K562 (cell line): ENCODE data around the gene PMFBP1. TPM values are rescaled to one million over a fixed set of nuclear protein-coding genes. Genes with fewer than 3 reads are reported as not detected.

Source experiments
- ATAC-seq: fragments of 200-7000 bp; cut with Tn5 transposase; 3 replicates; pipeline ENCODE4 v1.9.1; 2020; ENCODE audit warnings: moderate library complexity
- BruUV-seq: library from RNA; stranded (reverse); fragments of 400-500 nt; replicated peaks from 2 replicates; lab custom pipeline; 2021; lab: Mats Ljungman, UMichigan
- CTCF ChIA-PET: fragments of 300-600 bp; formaldehyde crosslinking; extraction: SDS; loops from one replicate; lab custom pipeline; 2021; ENCODE audit warnings: low intra/inter-chr PET ratio; lab: Yijun Ruan, JAX
- POLR2A ChIA-PET: fragments of 300-600, 350-650 bp; sonication (Branson Sonifier 250); formaldehyde crosslinking; extraction: SDS; loops from one replicate; lab custom pipeline; 2021; ENCODE audit warnings: antibody characterized with exemption, inconsistent platforms; lab: Yijun Ruan, JAX
- DNase-seq, 4 experiments: peaks; one replicate each; pipeline versions ENCODE4 v3.0.0 to v3.0.0-alpha.2; 2011 to 2018; ENCODE audit warnings: low spot score in 3 of 4, mixed read lengths in 3 of 4; ENCODE audit errors: extremely low read depth in 1 of 4
- FAIRE-seq: peaks from 2 replicates; lab custom pipeline; 2011; peaks lifted over from hg19 to GRCh38; lab: Jason Lieb, UNC
- H2AFZ ChIP-seq: 2 replicates; pipeline ENCODE4 v1.6.0; 2011; ENCODE audit warnings: low read depth, low read length, control low read depth, inconsistent platforms
- H3K27ac ChIP-seq: fragments of 200-600 bp; 3 replicates; pipeline ENCODE4 v1.8.0; 2011; ENCODE audit warnings: low read depth, mild to moderate bottlenecking, control low read depth, inconsistent platforms, low read length, moderate library complexity, mixed read lengths; ENCODE audit errors: extremely low read depth
- H3K27me3 ChIP-seq, 2 experiments: fragments of 300-600 bp in 1 of 2; 2 replicates in 1 of 2; 3 replicates in 1 of 2; pipeline versions ENCODE4 v1.6.0 to v1.8.0; 2011; ENCODE audit warnings: inconsistent platforms in 2 of 2, low read length in 2 of 2, mild to moderate bottlenecking in 1 of 2, mixed read lengths in 1 of 2, moderate library complexity in 1 of 2; ENCODE audit not compliant: control insufficient read depth in 2 of 2, insufficient read depth in 2 of 2
- H3K36me3 ChIP-seq: fragments of 300-600 bp; 3 replicates; pipeline ENCODE4 v1.8.0; 2011; ENCODE audit warnings: mild to moderate bottlenecking, low read length, inconsistent platforms; ENCODE audit not compliant: control insufficient read depth, insufficient read depth
- H3K4me1 ChIP-seq, 2 experiments: fragments of 200-600 bp in 1 of 2; replicated peaks in 1 of 2; 2 replicates in 1 of 2; 3 replicates in 1 of 2; pipeline versions ENCODE4 v1.5.1 to v1.8.0; 2011; ENCODE audit warnings: inconsistent platforms in 2 of 2, low read length in 2 of 2, mild to moderate bottlenecking in 1 of 2, mixed read lengths in 1 of 2, moderate library complexity in 1 of 2; ENCODE audit not compliant: control insufficient read depth in 2 of 2, insufficient read depth in 2 of 2
- H3K4me2 ChIP-seq: 2 replicates; pipeline ENCODE4 v1.6.1; 2011; ENCODE audit warnings: low read length, control low read depth, inconsistent platforms, mixed read lengths; ENCODE audit not compliant: insufficient read depth
- H3K4me3 ChIP-seq: fragments of 200-600 bp; sonication (generic), shearing (Covaris generic); 2 replicates; pipeline ENCODE4 v1.5.1; 2016; ENCODE audit warnings: control low read depth, inconsistent platforms
- H3K79me2 ChIP-seq: fragments of 200-600 bp; 3 replicates; pipeline ENCODE4 v1.8.0; 2011; ENCODE audit warnings: low read length, inconsistent platforms; ENCODE audit not compliant: control insufficient read depth, insufficient read depth
- H3K9ac ChIP-seq, 2 experiments: 2 replicates each; pipeline versions ENCODE4 v1.6.0 to v1.6.1; 2011; ENCODE audit warnings: low read depth in 2 of 2, low read length in 2 of 2, control low read depth in 1 of 2, inconsistent platforms in 1 of 2, mild to moderate bottlenecking in 1 of 2, mixed read lengths in 1 of 2; ENCODE audit not compliant: insufficient read depth in 1 of 2
- H3K9me1 ChIP-seq: one replicate; pipeline ENCODE4 v1.6.0; 2011; ENCODE audit warnings: inconsistent platforms, mild to moderate bottlenecking, low read length, moderate library complexity; ENCODE audit not compliant: control insufficient read depth, insufficient read depth
- H3K9me3 ChIP-seq: replicated peaks from 2 replicates; pipeline ENCODE4 v1.5.1; 2011; ENCODE audit warnings: low read depth, low read length, inconsistent platforms; ENCODE audit not compliant: control insufficient read depth, insufficient read depth
- H4K20me1 ChIP-seq: replicated peaks from 2 replicates; pipeline ENCODE4 v1.6.1; 2011; ENCODE audit warnings: low read length, inconsistent platforms, mixed read lengths; ENCODE audit not compliant: control insufficient read depth, insufficient read depth
- FOXK1 ChIP-seq: sonication (generic); formaldehyde crosslinking; IDR thresholded peaks from 2 replicates; pipeline ENCODE4 v1.8.0; 2022; ENCODE audit warnings: missing genetic modification reagents, mild to moderate bottlenecking, borderline replicate concordance
- NFE2L1 ChIP-seq: fragments of 450-650 bp; IDR thresholded peaks from 2 replicates; pipeline ENCODE4 v1.6.1; 2016; ENCODE audit warnings: missing genetic modification characterization, low read depth, mild to moderate bottlenecking, missing compliant biosample characterization, moderate library complexity, borderline replicate concordance
- RAD51 ChIP-seq: fragments of 450-650 bp; IDR thresholded peaks from 2 replicates; pipeline ENCODE4 v1.7.1; 2016; ENCODE audit warnings: low read depth, mild to moderate bottlenecking, borderline replicate concordance
- RBM34 ChIP-seq: fragments of 200-400 bp; formaldehyde crosslinking; IDR thresholded peaks from 2 replicates; pipeline ENCODE4 v1.6.1; 2018; ENCODE audit warnings: low read length, borderline replicate concordance; ENCODE audit not compliant: insufficient read depth
- ZBED1 ChIP-seq: IDR thresholded peaks from 2 replicates; pipeline ENCODE4 v1.6.1; 2014
- ZBTB8A ChIP-seq: fragments of 450-650 bp; IDR thresholded peaks from 2 replicates; pipeline ENCODE4 v1.6.1; 2018; ENCODE audit warnings: mild to moderate bottlenecking, moderate library complexity; ENCODE audit not compliant: partially characterized antibody
- ZFP30 ChIP-seq: fragments of 250-450 bp; sonication (Bioruptor Pico); IDR thresholded peaks from 2 replicates; pipeline ENCODE4 v1.8.0; 2022; ENCODE audit warnings: moderate library complexity, mild to moderate bottlenecking, inconsistent platforms, borderline replicate concordance
- ZNF184 ChIP-seq: sonication (generic); formaldehyde crosslinking; IDR thresholded peaks from 2 replicates; pipeline ENCODE4 v1.5.0; 2020; ENCODE audit warnings: missing genetic modification reagents
- ZNF75A ChIP-seq: fragments of 450-650 bp; formaldehyde crosslinking; IDR thresholded peaks from 2 replicates; pipeline ENCODE4 v1.4.0; 2020; ENCODE audit warnings: mild to moderate bottlenecking
- ZNF76 ChIP-seq: fragments of 250-450 bp; sonication (Bioruptor Pico); IDR thresholded peaks from 2 replicates; pipeline ENCODE4 v1.4.0; 2020; ENCODE audit warnings: mild to moderate bottlenecking, moderate library complexity, borderline replicate concordance
- WGBS: fragments of 100-300 bp; shearing (Covaris generic); methylation state at CpG from one replicate; pipeline ENCODE4 v1.1.6; 2016; ENCODE audit warnings: low coverage, mixed read lengths; ENCODE audit not compliant: insufficient coverage; ENCODE audit errors: missing lambda C conversion rate; 5-methylcytosine and 5-hydroxymethylcytosine counted together
- in situ Hi-C: fragments of 300-500 bp; cut with MboI; formaldehyde crosslinking; loops from 4 replicates; pipeline ENCODE4 v1.15.0; 2018; ENCODE audit warnings: inconsistent platforms, mixed read lengths
- intact Hi-C: fragments of 100-400 bp; cut with micrococcal nuclease; formaldehyde crosslinking; loops from 2 replicates; pipeline ENCODE4 v1.14.2; 2022
- polyA plus RNA-seq, 8 experiments: library from polyadenylated mRNA; depleted of rRNA in 4 of 8; stranded (reverse) in 5 of 8; unstranded in 3 of 8; fragments of >200 nt; fragmentation: Nextera tagmentation in 2 of 8; fragmentation: Illumina TruSeq in 1 of 8; extraction: Ambion mirVana in 2 of 8; extraction: Trizol in 1 of 8; gene quantifications; 2 replicates each; pipeline versions ENCODE4 v1.2.1 to v1.2.3, GENCODE V29; 2011 to 2014; ENCODE audit warnings: inconsistent platforms in 1 of 8, missing spikeins in 1 of 8
- total RNA-seq, 7 experiments: library from RNA; depleted of rRNA in 6 of 7; stranded (reverse); fragments of >200 nt in 6 of 7; fragmentation: Illumina TruSeq in 2 of 7; extraction: Trizol in 2 of 7; gene quantifications; 2 replicates each; pipeline versions ENCODE4 v1.2.1 to v1.2.3, GENCODE V29; 2011 to 2021; ENCODE audit warnings: low replicate concordance in 1 of 7
- TF ChIP-seq, protein P1 (sequence below), 2 experiments: IDR thresholded peaks; 2 replicates each; pipeline ENCODE4 v1.6.1; 2011; ENCODE audit warnings: borderline replicate concordance in 1 of 2, control low read depth in 1 of 2, low read depth in 1 of 2, low read length in 1 of 2, mild to moderate bottlenecking in 1 of 2, mixed read lengths in 1 of 2, moderate library complexity in 1 of 2; ENCODE audit not compliant: insufficient read depth in 1 of 2, insufficient read length in 1 of 2, poor library complexity in 1 of 2, severe bottlenecking in 1 of 2; ENCODE audit errors: extremely low read depth in 1 of 2
- TF ChIP-seq, protein P2 (sequence below): conservative IDR thresholded peaks from 2 replicates; pipeline ENCODE4 v1.6.1; 2011; ENCODE audit warnings: low read depth, mild to moderate bottlenecking, low read length; ENCODE audit not compliant: control insufficient read depth

The PMFBP1 gene
- total and polyA plus RNA-seq, 9 of the 15 experiments (the other 6 are each of a cell fraction or from before 2014, with no cell fraction given) = 0.13 to 0.91 (median 0.47) TPM

DNA sequence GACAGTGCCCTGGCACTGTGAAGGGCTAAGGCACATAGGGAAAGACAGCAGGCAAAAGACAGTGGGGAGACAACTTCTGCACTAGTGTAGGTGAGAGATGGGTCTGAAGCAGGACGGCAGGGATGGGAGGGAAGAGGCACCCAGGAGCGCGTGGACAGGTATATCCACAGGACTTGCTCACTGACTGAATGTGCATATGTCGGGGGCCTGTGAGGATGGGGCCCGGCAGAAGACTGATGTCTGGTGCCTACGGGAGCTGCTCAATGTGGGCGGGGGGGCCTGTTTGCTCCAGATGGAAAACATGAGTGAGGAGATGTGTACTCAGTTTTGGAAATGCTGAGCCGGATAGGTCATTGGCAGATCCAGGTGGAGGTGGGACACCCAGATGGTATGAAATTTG lies 47.3 kb upstream of the PMFBP1 start:
- Histone ChIP-seq H3K4me1 (no peaks in the 10 kb centered on the region), H3K9me1 (no peaks in the 10 kb centered on the region), H3K4me2 (no peak overlapping the region), H3K9ac (no peak overlapping the region), H2AFZ (no peak overlapping the region), H3K9me3 (no peaks in the 10 kb centered on the region), H3K79me2 (no peaks in the 10 kb centered on the region), H3K4me3 (no peak overlapping the region), H4K20me1 (no peaks in the 10 kb centered on the region; the same call in 1 of the 2 replicates), H3K36me3 (no peaks in the 10 kb centered on the region), H3K27me3 (peaks cover 0 to 10% of the 10 kb centered on the region in 2 experiments; a peak in 2 of 5 replicates), H3K27ac (no peak overlapping the region)
- FAIRE-seq = no peak
- CTCF ChIA-PET = no interaction called here
- BruUV-seq = no TSS peak
- no peak for ATAC-seq
- TF ChIP-seq ZBTB8A = no peak
- no peak for TF ChIP-seq ZBED1
- no peak for TF ChIP-seq RBM34
- TF ChIP-seq ZFP30 (CRISPR knock-in tag) = no peak
- TF ChIP-seq ZNF184 (CRISPR knock-in tag) = no peak
- TF ChIP-seq ZNF76 = no peak
- no peak for TF ChIP-seq FOXK1 (CRISPR knock-in tag)
- no peak for TF ChIP-seq ZNF75A (CRISPR knock-in tag)
- TF ChIP-seq, protein P1, sequence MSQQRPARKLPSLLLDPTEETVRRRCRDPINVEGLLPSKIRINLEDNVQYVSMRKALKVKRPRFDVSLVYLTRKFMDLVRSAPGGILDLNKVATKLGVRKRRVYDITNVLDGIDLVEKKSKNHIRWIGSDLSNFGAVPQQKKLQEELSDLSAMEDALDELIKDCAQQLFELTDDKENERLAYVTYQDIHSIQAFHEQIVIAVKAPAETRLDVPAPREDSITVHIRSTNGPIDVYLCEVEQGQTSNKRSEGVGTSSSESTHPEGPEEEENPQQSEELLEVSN (IDR thresholded peaks at IDR 0.05; ENCODE audit: borderline replicate concordance in 1 of 2, extremely low read depth in 1 of 2, insufficient read depth in 1 of 2, insufficient read length in 1 of 2, low read depth in 1 of 2, low read length in 1 of 2, poor library complexity in 1 of 2, severe bottlenecking in 1 of 2) = no peak
- TF ChIP-seq, protein P2, sequence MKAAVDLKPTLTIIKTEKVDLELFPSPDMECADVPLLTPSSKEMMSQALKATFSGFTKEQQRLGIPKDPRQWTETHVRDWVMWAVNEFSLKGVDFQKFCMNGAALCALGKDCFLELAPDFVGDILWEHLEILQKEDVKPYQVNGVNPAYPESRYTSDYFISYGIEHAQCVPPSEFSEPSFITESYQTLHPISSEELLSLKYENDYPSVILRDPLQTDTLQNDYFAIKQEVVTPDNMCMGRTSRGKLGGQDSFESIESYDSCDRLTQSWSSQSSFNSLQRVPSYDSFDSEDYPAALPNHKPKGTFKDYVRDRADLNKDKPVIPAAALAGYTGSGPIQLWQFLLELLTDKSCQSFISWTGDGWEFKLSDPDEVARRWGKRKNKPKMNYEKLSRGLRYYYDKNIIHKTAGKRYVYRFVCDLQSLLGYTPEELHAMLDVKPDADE = no peak
- no peak for TF ChIP-seq RAD51
- no peak for TF ChIP-seq NFE2L1 (tag)
- in situ Hi-C loops (no loop called here), intact Hi-C loops (no loop called here)
- WGBS = 0% methylated on average over 8 of the region's 8 CpGs
- DNase-seq = no peak
- POLR2A ChIA-PET = no interaction called here
